CD4-positive, alpha-beta T cell treated with Interleukin-1 beta for 1 hour (primary cell): ENCODE data around the gene TNIK.

Experiments
- DNase-seq, 2 donors: peaks; one replicate each; pipeline ENCODE4 v3.0.0-alpha.2; 2020 to 2022

The TNIK gene

DNA sequence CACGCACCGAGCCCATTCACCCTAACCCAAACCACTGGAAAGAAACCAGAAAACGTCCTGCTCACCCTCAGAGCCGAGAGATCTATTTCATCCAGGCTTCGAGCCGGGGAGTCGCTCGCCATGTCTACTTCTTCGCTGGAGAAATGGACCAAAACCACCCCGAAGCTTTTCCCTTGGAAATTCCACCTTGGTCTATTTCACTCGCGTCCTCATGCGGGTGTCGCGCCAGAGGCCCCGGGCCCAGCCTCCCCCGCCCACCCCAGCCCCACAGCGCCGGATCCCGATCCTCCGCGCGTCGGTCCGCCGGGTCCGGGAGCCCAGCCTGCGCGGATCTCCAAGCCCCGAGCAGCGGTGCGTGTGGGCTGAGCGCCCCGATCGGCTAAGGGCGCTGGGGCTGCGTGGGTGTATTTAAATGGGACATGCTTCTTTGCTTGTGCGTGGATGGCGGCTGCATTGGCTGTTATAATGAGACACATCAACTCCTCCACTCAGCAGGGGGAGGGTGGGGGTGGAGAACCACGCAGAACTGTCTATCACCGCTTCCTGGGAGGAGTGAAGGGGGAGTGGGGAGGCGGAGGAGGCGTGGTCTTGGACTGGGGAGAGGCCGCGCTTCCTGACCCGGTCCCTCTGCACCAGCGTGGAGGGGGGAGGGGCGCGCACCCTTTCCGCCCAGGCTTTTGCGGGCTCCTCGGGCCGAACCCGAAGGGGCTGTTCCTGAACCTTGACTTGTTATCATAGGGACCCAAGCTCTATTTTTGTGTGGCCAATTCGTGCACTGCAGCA is at the start of gene TNIK:
Gene TNIK (minus strand): TSS at position 464 of the 783 bp plus-strand sequence. CDS start 342 bp downstream, at position 122.
- DNase-seq: peak; percentile 91 to 92

- DNase-seq: no peak
Measured at GRCh38 chr3:171508676-171509075, 48.5 kb upstream of the TNIK start.

GRCh38 chr3:171508206-171508605 is 48.0 kb upstream of the TNIK start:
- no peak for DNase-seq

GRCh38 chr3:171506743-171507319 is 46.6 kb upstream of the TNIK start:
- DNase-seq: no peak

DNA sequence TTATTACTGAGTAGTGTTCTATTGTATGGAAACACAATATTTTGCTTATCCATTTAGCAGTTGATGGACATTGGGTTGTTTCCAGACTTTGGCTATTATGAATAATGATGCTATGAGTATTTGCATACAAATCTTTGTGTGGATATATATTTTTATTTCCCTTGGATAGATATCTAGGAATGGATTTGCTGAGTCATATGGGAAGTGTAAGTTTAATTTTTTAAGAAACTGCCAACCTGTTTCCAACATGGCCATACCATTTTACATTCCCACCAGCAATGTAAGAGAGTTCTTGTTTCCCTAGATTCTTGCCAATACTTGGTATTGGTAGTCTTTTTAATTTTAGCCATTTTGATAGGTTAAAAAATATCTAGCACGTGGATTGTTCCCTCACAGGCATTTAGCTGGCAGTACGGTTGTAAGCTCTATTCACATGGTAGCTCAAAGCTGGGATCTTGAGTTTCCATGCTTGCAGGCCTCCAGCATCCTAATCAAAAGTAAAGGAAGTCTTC is 45.7 kb upstream of the TNIK start:
- DNase-seq: no peak

DNA sequence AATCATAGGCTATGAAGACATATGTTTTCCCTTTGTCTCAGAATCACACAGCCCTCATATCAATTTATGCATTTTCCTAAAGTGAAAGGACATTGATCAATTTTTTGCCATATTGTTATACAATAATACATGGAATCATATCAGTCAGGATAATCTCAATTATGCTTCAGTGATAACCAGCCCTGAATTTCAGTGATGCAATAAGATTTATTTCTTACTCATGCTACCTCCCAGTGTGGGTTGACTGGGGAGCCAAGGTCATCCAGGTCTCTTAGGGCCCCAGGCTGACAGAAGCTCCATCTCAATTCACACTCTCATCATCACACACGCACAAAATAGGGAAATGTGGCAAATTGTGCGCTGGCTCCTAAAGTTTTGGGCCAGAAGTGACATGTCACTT is 44.2 kb upstream of the TNIK start:
- DNase-seq: no peak

DNA sequence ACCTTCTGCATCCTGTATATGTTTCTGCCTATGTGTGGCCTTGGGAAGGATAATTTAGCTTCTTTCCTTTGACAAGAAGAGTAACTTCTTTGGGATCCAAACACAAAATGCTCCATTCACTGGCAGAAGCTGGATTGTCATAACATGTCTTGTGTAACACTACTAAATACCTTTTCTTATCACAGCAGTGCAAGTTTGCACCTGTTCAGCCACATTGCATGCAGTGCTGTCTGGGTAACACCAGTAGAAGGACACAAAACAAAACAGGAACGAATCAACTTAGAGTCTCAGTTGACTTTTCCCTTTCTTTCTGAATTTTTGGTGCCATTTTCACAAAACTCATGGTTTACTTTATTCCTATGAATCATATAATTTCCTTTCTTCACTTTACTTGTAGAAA is 43.6 kb upstream of the TNIK start:
- DNase-seq: no peak

GRCh38 chr3:171498921-171499320 is 38.7 kb upstream of the TNIK start:
- DNase-seq: no peak

- no peak for DNase-seq
Measured at GRCh38 chr3:171497468-171497867, 37.3 kb upstream of the TNIK start.

- DNase-seq: no peak
Measured at GRCh38 chr3:171495413-171495812, 35.2 kb upstream of the TNIK start.

- peak in 1 of 2 donors; percentile 49 for DNase-seq
Measured at GRCh38 chr3:171494457-171495109, 34.4 kb upstream of the TNIK start.

- DNase-seq: peak in 1 of 2 donors; percentile 37
Measured at GRCh38 chr3:171491361-171491760, 31.2 kb upstream of the TNIK start.

DNA sequence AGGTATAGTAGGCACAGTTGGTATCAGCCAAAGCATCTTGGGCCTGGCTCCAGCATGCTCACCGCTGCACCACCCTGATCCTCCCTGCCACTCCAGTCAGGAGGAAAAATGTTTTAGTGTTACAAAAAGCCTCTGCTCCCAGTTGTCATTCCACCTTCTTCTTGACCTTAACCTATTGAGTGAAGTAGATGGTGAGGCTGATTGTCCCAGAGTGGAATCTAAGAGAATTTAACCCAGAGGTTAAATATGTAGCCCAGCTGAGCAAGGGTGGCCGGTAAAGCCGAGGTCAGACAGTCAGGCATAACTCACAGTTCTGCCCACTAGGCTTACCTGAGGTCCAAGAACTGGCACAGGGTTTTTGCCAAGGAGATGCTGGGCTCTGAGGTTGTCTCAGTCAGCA is 30.7 kb upstream of the TNIK start:
- no peak for DNase-seq

DNA sequence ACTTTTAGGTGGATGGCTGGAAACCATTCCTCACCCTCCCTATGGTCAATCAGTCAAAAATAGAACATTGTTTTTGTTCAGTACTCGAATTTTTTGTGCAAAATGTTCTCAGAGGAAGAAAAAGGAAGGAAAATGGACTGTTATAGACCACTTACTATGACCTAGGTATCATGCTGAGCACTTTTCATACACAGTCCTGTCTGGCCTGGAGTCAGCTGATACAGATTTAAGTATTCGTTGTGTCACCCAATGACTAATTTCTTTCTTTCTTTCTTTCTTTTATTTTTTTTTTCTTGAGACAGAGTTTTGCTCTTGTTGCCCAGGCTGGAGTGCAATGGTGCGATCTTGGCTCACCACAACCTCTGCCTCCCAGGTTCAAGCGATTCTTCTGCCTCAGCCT is 29.1 kb upstream of the TNIK start:
- DNase-seq: no peak

GRCh38 chr3:171488479-171488878 is 28.3 kb upstream of the TNIK start:
- DNase-seq: no peak

DNA sequence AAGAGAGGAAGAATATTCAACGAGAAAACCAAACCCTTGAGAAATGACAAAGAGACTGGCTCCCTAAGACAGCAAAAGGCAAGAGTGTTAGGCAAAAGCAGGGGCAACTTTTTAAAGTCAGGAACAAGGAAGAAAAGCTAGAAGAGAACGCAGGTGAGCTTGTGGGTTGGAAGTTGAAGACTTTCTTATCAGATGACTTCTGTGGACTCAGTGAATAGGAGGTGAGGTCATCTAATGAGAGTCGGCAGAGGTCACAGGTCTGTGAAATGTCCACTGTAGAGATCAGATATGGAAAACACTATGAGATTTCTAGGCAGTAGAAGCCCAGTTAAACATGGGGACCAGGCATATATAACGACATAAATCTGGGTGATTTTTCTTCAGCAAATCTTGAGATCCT is 27.2 kb upstream of the TNIK start:
- no peak for DNase-seq

- DNase-seq: no peak
Measured at GRCh38 chr3:171485338-171485737, 25.1 kb upstream of the TNIK start.

DNA sequence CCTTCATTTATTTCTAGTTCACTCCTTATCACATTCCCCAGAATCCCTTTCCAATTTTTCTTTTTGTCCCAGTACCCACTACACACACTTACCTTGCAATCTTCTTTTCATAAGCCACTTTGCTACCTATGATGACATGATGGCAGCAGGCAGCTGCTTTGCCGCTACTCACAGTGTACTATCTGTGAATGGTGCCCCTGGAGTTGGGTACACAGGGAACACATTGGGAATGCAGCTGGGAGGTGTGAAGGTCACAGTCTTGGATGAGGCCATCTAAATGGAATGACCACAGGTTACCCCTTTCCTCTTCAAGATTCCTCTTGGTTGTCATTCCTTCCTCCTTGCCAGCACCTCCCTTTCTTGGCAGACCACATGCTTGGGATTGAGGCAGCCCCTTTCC is 20.8 kb upstream of the TNIK start:
- no peak for DNase-seq

GRCh38 chr3:171480526-171480925 is 20.3 kb upstream of the TNIK start:
- peak in 1 of 2 donors; percentile 37 for DNase-seq

DNA sequence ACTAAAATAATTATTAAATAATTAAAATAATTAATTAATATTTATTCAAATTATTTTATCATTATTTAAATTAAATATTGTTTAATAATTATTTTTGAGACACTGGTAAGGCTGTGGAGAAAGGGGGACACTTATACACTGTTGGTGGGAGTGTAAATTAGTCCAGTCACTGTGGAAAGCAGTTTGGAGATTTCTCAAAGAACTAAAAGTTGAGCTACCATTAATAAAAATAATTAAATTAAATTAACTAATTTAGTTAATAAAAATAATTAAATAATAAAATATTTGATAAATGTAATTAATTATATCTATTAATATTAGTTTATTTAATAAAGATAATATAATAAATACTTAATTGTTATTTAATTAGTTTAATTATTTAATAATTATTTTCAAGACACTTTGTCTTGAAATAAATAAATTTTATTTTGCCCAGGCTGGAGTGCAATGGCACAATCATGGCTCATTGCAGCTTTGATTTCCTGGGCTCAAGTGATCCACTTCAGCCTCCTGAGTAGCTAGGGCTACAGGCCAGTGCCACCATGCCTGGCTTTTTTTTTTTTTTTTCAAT is 16.4 kb upstream of the TNIK start:
- no peak for DNase-seq

DNA sequence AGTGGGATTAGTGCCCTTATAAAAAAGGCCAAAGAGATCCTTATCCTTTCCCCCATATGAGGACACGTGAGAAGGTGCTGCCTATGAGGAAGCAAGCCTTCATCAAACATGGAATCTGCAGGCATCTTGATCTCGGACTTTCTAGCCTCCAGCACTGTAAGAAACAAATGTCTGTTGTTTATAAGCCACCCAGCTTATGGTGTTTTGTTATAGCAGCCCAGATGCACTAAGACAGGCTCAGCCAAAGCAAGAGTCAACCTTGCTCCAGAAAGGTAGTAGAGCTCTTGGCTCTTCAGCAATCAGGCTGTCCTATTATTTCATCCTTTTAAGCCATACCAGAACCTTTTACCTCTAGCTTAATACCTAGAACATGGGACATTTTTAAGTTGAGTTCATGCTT is 12.3 kb upstream of the TNIK start:
- DNase-seq: no peak

GRCh38 chr3:171470714-171471227 is 10.6 kb upstream of the TNIK start:
- DNase-seq: no peak

DNA sequence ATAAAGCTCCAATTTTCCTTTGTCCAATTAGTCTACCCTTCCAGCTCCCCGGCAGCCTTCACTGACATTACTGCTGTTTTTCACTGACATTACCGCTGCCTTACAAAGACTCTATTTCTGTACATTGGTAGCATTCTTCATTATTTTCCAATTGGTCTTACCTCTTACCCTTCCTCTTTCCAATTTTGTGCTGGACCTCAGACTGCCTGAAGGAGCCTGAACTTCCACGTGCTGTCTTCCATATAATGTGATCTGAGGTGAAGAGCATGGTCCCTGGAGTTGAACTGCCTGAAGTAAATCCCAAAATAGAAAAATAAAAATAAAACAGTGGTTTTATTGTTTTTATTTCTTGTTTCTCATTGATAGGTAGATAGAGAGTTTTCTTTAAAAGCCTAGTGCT is 9.2 kb upstream of the TNIK start:
- DNase-seq: no peak
